HG03571 (cell line): Measurements from ENCODE around the gene PARVA.

Experiments
- ATAC-seq: cut with Tn5 transposase; IDR thresholded peaks from one replicate; pipeline ENCODE4 v1.9.1; 2021; ENCODE audit not compliant: unreplicated experiment

PARVA gene

GRCh38 chr11:12455938-12456337, 78.6 kb downstream of the PARVA start:
- no peak for ATAC-seq

DNA sequence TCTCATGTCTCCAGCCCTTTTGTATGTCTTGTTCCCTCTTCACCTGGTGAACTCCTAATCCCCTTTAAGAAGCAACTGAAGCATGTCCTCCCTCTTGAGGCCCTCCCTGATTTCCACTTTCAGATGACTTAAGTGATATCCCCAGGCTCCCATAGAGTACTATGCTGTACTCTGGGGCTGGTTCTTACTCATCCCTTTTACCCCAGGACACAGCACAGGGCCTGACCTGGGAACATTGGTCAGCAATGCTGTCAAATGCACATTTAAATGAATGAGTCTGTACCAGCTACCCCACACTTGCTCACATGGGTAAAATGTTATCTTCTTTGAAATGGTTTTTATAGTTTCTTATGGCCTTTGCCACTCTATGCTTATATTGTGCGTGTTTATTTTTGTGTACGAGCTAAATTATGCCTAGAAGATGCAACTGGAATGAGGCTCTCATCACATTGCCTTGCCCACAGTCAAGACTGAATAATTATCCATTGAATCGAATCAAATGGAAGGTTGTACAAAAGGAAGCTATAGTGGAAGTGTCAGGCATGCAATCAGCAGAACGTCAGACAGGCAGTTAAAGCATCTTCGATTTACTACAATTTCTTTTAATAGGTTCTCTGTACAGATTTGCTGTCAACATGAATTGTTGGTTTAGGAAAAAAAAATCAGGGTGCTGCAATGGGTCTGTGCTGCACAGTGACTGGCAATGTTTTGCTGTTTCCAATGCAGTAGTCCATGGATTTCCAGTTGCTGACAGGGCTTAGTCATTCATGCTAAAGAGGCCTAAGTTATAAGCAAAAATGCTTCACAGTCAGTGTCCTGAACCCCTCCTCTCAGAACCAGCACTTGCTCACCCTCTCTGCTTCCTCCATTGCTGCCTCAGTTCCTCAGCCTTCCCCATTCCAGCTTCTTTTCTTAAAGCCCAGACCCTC, 79.5 kb downstream of the PARVA start:
- no peak for ATAC-seq

GRCh38 chr11:12458042-12458441, 80.7 kb downstream of the PARVA start:
- no peak for ATAC-seq

GRCh38 chr11:12459374-12459773, 82.0 kb downstream of the PARVA start:
- no peak for ATAC-seq

GRCh38 chr11:12459865-12460444, 82.6 kb downstream of the PARVA start:
- no peak for ATAC-seq

DNA sequence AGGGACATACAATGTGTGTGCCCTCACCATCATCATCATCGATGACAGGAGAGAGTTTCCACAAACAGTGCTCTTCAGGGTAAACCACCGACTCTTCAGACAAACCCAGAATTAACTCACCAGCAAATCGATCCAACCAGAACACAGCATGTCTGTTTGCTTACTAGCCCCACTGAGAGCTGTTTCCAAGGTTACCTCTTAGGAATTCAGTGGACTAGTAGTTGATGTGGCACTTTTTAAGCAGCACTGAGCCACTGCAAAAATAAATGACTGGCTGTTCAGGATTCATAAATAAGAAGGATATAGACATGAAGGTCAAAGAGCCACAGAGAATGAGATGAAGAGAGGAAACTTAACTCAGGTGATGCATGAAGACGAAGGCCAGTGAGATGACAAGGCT, 83.1 kb downstream of the PARVA start:
- no peak for ATAC-seq

DNA sequence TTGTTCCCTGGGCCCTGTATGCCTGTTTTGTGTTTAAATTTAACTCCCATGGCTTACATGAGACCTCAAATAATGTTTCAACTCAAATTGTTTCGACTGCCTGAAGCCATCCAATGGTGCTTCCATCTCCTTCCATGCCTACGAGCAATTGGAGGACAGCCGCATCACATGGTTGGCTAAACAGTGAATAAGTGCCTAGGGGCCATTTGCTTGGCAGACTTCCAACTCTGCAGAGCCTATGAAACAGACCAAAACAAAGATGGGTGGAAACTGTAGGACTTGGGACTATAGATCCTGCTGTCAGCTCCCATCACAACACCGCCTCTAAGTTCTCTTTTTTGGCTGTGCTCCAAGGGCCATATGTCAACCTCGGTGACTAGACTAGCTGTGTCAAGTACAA, 84.1 kb downstream of the PARVA start:
- ATAC-seq = no peak

- ATAC-seq = no peak
These were observed 86.9 kb downstream of the PARVA start for GRCh38 chr11:12464303-12464702.

DNA sequence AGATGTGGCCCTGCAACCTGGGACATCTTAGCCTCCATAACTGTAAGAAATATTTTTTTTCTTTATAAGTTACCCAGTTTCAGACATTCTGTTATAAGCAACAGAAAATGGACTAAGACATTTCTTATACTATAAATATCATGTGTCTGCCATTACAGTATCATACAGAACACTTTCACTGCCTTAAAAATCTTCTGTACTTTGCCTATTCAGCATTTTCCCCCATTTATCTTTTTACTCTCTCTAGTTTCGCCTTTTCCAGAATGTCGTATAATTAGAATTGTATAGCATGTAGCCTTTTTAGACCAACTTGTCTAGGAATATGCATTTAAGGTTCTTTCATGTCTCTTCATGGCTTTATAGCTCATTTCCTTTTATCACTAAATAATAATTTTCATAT, 88.0 kb downstream of the PARVA start:
- ATAC-seq = no peak

GRCh38 chr11:12467610-12468009, 90.2 kb downstream of the PARVA start:
- ATAC-seq = no peak

DNA sequence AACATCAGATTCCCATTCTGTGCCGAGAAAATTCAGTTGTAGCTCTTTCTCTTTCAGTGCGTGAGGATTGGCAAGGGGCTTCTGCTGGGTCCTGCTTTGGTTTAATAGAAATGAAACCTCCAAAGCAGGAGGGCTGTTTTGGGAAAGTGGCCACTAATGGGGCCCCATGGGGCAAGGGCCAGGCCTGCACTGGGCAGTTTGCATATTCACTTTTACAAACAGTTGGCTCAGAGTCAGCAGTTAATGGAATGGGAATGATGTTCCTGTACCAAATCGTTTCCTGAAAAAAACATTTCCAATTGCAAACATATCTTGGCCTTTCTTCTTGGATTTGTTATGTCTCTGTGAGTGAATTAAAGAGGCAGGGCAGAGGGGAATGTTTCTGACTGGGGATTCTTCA, 92.1 kb downstream of the PARVA start:
- ATAC-seq = no peak

- ATAC-seq = no peak
These were observed 92.9 kb downstream of the PARVA start for GRCh38 chr11:12470236-12470635.

DNA sequence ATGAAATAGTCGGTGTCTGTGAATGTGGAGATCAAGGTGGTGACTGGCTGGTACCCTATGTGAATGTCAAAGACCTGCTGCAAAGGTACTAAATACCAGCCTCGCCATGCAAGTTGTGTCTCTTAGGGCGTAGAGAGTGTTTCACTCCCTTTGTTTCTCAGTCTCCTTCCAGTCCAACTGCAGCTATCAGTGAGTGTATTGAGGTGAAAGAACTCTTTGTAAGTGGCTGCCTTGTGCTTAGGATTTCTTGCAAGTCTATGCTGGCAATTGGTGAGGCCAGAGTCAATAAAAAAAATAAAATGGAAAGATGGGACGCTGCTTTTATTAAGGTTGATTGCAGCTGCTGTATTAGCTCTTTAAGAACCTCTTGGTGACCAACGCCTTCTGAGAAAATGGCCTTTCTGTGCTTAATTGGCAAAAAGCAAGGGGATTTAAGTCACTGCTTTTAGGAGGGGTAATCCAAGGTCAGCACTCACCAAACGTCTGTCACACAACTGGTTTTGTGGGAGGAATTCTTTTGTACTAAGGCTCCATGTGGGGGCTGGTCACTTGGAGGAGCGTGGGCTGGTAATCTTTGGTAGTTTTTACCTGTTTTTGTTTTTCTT, 95.1 kb downstream of the PARVA start:
- ATAC-seq = no peak

DNA sequence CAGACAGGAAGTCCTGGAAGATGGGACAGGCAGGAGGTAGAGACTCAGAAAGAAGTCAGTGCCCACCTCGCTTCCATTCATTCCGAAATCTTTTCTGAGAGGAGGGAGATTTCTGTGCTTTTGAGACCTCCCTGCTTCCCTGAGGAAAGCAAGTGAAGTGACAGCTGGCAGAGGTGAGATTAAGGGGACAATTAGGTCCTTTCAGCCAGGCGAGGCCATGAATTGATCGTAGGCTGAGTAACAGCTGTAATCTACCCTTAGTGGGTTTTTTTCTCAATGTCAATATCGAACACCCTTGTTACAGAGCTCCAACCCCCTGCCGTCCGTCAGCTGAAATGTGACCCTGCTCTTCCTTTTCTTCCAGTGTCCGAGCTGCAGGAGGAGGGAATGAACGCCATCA, 96.0 kb downstream of the PARVA start:
- no peak for ATAC-seq

GRCh38 chr11:12474871-12475270, 97.5 kb downstream of the PARVA start:
- no peak for ATAC-seq

GRCh38 chr11:12478743-12479142, 101.4 kb downstream of the PARVA start:
- no peak for ATAC-seq

DNA sequence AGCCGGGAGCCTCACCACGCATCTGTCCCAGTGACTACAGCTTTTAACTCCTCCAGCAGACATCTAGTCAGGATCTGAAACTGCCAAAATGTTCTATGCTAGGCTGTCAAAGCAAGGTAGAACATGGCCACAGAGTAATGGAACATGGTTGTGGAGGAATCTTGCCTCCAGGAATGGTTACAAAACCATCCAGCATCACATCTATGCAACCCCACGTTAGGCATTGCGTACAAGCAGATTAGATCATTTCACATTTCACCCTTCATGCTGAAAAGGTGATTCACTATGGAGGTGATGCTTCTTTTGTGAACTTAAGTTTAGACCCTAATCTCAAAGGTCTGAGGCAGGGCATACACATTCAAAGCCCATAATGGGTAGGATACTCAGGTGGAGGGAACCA, 103.0 kb downstream of the PARVA start:
- ATAC-seq = no peak

GRCh38 chr11:12482839-12483238, 105.5 kb downstream of the PARVA start:
- ATAC-seq = no peak

- ATAC-seq = no peak
These were observed 106.2 kb downstream of the PARVA start for GRCh38 chr11:12483604-12484003.

GRCh38 chr11:12485328-12485727, 108.0 kb downstream of the PARVA start:
- no peak for ATAC-seq

- ATAC-seq = no peak
These were observed 111.9 kb downstream of the PARVA start for GRCh38 chr11:12489246-12489772.

- no peak for ATAC-seq
These were observed 117.3 kb downstream of the PARVA start for GRCh38 chr11:12494699-12495098.
